ENCODE results near the gene SEMA4G. TPM values are rescaled to one million over a fixed set of nuclear protein-coding genes. Genes with fewer than 3 reads are reported as not detected.

SEMA4G gene
- total RNA-seq, 2 donors from 2014 or later: 10.5 to 12.5 TPM

- Histone ChIP-seq H3K27me3 (no peaks in the 10 kb centered on the region), H3K4me1 (peaks cover 13% of the 10 kb centered on the region), H3K27ac (no peak overlapping the region), H3K36me3 (replicated peaks in 1 of 2; ENCODE audit: insufficient read depth in 1 of 2, low read depth in 2 of 2) (no peaks in the 10 kb centered on the region), H3K9me3 (no peaks in the 10 kb centered on the region), H3K4me3 (no peak overlapping the region)
- ATAC-seq (no peak), DNase-seq (no peak)
- TF ChIP-seq POLR2A (IDR thresholded peaks at IDR 0.05) (no peak), CTCF (IDR thresholded peaks at IDR 0.05) (no peak)
- WGBS, 2 donors: 69% methylated on average over 8 of the region's 8 CpGs; no CpG with 5 or more reads in 1 of the 2 donors
- intact Hi-C loops (cut with DNase I): no loop called here
Observed at GRCh38 chr10:101015582-101015973, 46.3 kb downstream of the SEMA4G start.

GRCh38 chr10:101016814-101017213, 47.5 kb downstream of the SEMA4G start:
- peaks cover 13% of the 10 kb centered on the region for H3K4me1 ChIP-seq
- H3K9me3 ChIP-seq: no peaks in the 10 kb centered on the region
- no peak overlapping the region for H3K27ac ChIP-seq
- H3K36me3 ChIP-seq (replicated peaks in 1 of 2; ENCODE audit: insufficient read depth in 1 of 2, low read depth in 2 of 2): no peaks in the 10 kb centered on the region
- intact Hi-C loops (cut with DNase I): no loop called here
- 61 to 63% methylated on average over 5 of the region's 5 CpGs for WGBS, 2 donors
- ATAC-seq (no peak), DNase-seq (no peak)
- TF ChIP-seq CTCF (IDR thresholded peaks at IDR 0.05) (no peak), POLR2A (IDR thresholded peaks at IDR 0.05) (no peak)
- no peaks in the 10 kb centered on the region for H3K27me3 ChIP-seq
- H3K4me3 ChIP-seq: no peak overlapping the region

- Histone ChIP-seq H3K27me3 (no peaks in the 10 kb centered on the region), H3K27ac (no peak overlapping the region), H3K9me3 (no peaks in the 10 kb centered on the region), H3K4me3 (no peak overlapping the region), H3K4me1 (peaks cover 3% of the 10 kb centered on the region), H3K36me3 (replicated peaks in 1 of 2; ENCODE audit: insufficient read depth in 1 of 2, low read depth in 2 of 2) (no peaks in the 10 kb centered on the region)
- DNase-seq (no peak), ATAC-seq (no peak)
- no peak for TF ChIP-seq POLR2A (IDR thresholded peaks at IDR 0.05)
- no peak for TF ChIP-seq CTCF (IDR thresholded peaks at IDR 0.05)
- intact Hi-C loops (cut with DNase I): no loop called here
- WGBS, 2 donors: 56 to 57% methylated on average over 19 to 20 of the region's 20 CpGs
Observed at GRCh38 chr10:101018118-101018599, 48.9 kb downstream of the SEMA4G start.

- Histone ChIP-seq H3K4me1 (no peaks in the 10 kb centered on the region), H3K4me3 (no peak overlapping the region), H3K27ac (no peak overlapping the region), H3K36me3 (replicated peaks in 1 of 2; ENCODE audit: insufficient read depth in 1 of 2, low read depth in 2 of 2) (no peaks in the 10 kb centered on the region), H3K27me3 (no peaks in the 10 kb centered on the region), H3K9me3 (no peaks in the 10 kb centered on the region)
- WGBS, 2 donors: 14 to 40% methylated on average over 11 to 37 of the region's 45 CpGs
- intact Hi-C loops (cut with DNase I): no loop called here
- TF ChIP-seq POLR2A (IDR thresholded peaks at IDR 0.05): no peak
- peak; percentile 67 to 74 (median 69) for TF ChIP-seq CTCF (IDR thresholded peaks at IDR 0.05)
- peak; percentile 87 to 90 (median 88) for DNase-seq
- peak; percentile 81 for ATAC-seq
Observed at GRCh38 chr10:101018600-101019439, 49.5 kb downstream of the SEMA4G start.

MicroRNA genes within 50 kb of the gene (microRNA counts, 767-probe panel; counts per million panel counts)
- microRNA hsa-miR-608: 0 to 736 counts per million in 2 donors

Small RNA genes lying within 50 kb of the gene (microRNA-seq; reads per million reads assigned to microRNA genes)
- gene MIR608 (ENCODE audit: borderline number of aligned reads in 2 of 2, borderline replicate concordance in 2 of 2): 0 reads per million in 2 donors

Small RNA genes lying within 50 kb of the gene (small RNA-seq; reads per million reads assigned to genes)
- not detected for gene MIR608

Other genes starting within 250 kb of the SEMA4G start
- gene PAX2, start 223.9 kb upstream of the SEMA4G start, total RNA-seq: under 1 TPM in 1 of 2 donors, not detected in 1; under 0.01 TPM
- gene SLF2, start 56.5 kb upstream of the SEMA4G start, total RNA-seq: 10 to 100 TPM; 16.2 to 26.7 TPM
- 10 to 100 TPM; 53.7 to 90.5 TPM for gene MRPL43, start 18.0 kb downstream of the SEMA4G start, total RNA-seq
- gene TWNK, start 18.0 kb downstream of the SEMA4G start, total RNA-seq: 1 to 10 TPM; 1.8 to 2.3 TPM
- gene LZTS2, start 30.3 kb downstream of the SEMA4G start, total RNA-seq: 10 to 100 TPM; 29.7 to 38.4 TPM
- gene PDZD7, start 61.6 kb downstream of the SEMA4G start, total RNA-seq: under 1 TPM; 0.52 to 0.66 TPM
- 10 to 100 TPM; 23.4 to 61.7 TPM for gene SFXN3, start 61.7 kb downstream of the SEMA4G start, total RNA-seq
- 1 to 10 TPM; 1.6 to 1.8 TPM for gene KAZALD1, start 92.5 kb downstream of the SEMA4G start, total RNA-seq
- gene TLX1, start 161.8 kb downstream of the SEMA4G start, total RNA-seq: under 1 TPM in 1 of 2 donors, not detected in 1; 0.52 TPM

Data from body of pancreas (tissue), 4 donors.